Activated gamma-delta T cell (primary cell): ENCODE measurements around the gene JUND.
"Not testable (repeated sequence)": the region's sequence is repeated elsewhere in the genome, so short reads cannot be mapped to it uniquely, and the experiment has no call there.

ENCODE experiments used
- DNase-seq: peaks from one replicate; lab custom pipeline; 2025; lab: John Stamatoyannopoulos, UW
- total RNA-seq, 2 donors: gene quantifications; one replicate each; lab custom pipeline; 2026; lab: John Stamatoyannopoulos, UW

JUND gene
- total RNA-seq, result 106 to 146 reads per million in 2 donors

- DNase-seq, result peak; percentile 99
Observed at GRCh38 chr19:18281082-18282020, at the start of gene JUND. JUND (minus strand) TSS chr19:18281622; CDS start chr19:18281484, 138 bp downstream.

GRCh38 chr19:18330868-18331267, 49.4 kb upstream of the JUND start:
- DNase-seq, result no peak

DNA sequence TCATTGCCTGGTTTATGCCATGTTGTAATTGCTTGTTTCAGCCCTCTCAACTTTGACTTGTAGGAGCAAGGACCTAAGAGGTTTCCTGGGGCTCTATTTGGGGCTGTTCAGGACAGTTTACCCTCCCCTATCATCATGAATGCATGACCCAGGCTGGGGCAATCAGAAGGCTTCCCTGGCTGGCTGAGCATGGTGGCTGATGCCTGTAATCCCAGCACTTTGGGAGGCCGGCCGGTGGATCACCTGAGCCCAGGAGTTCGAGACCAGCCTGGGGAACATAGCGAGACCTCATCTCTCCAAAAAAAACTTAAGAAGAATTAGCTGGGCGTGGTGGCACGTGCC, 47.6 kb upstream of the JUND start:
- no peak for DNase-seq

DNA sequence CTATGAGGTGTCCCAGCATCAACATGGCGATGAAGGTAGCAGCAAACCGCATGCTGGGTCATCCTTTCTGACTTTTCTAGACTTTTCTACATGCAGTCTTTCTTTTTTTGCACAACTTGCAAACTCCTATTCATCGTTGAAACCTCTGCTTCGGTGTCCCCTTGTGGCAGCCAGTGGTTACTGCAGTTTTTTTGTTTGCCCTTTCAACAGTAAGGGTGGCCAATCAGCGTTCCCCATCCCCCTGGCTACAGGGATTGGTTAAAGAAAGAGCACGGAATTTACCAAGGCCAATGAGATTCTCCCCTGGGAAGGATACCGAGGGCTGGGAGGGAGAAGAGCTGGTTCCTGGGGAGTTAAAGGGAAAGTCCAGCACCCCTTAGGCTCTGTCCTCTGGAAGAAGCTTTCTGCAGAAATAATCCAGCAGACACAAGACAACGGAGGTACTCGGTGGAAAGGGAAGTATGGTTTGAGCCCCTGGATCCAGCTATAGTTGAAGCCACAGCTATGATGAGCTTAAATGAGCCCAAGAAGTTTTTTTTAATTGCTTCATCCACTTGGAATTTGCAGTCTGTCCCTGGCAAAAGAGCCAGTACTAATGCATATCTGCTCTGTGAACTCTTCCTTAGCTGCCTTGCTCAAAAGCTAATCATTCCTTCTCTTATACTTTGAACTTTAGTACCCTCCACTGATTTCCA, 47.1 kb upstream of the JUND start:
- no peak for DNase-seq

DNA sequence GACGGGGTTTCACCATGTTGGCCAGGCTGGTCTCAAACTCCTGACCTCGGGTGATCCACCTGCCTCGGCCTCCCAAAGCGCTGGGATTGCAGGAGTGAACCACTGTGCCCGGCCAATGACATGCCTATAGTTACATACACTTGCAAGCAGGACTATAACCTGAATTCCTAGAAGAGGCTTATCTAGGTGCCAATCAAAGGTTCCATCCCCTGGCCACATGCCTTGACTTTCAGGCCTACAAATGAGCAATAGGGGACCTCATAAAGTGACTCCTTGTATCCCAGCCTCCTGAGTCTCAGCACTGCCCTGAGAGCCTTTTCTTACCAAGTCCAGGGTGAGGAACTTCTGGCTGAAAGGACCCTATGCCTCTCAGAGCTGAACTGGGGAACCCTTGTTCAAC, 45.4 kb upstream of the JUND start:
- DNase-seq, result no peak

DNA sequence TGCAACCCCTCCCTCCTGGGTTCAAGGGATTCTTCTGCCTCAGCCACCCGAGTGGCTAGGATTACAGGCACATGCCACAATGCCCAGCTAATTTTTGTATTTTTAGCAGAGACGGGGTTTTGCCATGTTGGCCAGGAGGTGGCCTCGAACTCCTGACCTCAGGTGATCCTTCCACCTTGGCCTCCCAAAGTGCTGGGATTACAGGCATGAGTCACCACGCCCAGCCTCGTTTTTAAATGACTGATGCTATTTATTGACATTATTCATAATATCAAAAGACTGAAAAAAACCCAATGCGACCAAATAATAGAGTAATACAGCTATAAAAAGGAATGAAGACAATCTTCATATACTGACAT, 42.9 kb upstream of the JUND start:
- not testable (repeated sequence) for DNase-seq

DNA sequence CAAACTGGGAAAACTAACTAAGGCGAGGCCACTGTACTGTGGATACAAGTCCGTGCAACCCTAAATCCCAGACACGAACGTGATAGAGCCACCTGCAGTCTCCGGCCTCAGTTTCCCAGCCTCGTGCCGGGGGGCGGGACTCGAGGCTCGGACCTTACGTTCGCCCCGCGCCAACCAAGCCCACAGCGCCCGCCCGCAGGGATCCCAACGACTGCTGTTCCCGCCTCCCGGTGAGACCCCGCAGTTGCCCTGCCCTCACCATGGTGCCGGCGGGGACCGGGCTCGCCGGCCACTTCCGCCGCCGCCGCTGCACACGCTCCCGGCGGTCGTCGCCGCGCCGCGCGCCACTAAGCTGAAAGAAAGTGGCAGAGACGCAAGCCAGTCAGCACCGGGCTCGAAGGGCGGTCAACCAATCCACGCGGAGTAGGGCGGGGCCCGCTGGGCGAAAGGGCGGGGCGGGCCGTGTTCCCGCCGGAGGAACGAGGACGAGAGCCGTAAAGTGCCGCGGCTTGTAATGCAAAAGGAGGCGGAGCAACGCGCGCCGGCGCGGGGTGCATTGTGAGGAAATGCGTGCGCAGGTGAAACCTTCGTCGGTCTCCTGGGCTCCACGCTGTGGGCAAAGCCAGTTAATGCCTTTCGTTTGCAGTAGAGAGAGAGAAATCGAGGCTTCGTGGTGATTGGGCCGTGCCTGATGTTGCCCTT, 41.5 kb upstream of the JUND start, which contains the start of gene LSM4:
Gene LSM4, minus strand, starts transcription at position 318 of the 702 bp plus-strand sequence. Its CDS starts 56 bp downstream, at position 262.
- peak; percentile 98 for DNase-seq

- no peak for DNase-seq
Observed at GRCh38 chr19:18322318-18322758, 40.9 kb upstream of the JUND start.

DNA sequence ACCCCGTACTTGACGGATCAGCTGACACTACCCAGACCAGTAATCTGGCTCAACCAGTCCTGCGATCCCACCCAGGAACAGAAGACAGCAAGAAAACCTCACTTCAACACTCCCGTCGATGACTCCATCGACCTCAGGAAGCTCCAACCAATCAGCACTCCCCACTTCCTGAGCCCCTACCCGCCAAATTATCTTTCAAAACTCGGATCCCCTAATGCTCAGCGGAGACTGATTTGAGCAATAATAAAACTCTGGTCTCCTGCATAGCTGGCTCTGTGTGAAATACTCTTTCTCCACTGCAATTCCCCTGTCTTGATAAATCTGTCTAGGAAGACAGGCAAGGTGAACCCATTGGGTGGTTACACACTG, 40.3 kb upstream of the JUND start:
- DNase-seq, result no peak

GRCh38 chr19:18320865-18321733, 39.7 kb upstream of the JUND start:
- DNase-seq, result no peak

GRCh38 chr19:18319591-18320135, 38.2 kb upstream of the JUND start:
- DNase-seq, result no peak

GRCh38 chr19:18317961-18318800, 36.8 kb upstream of the JUND start:
- DNase-seq, result peak; percentile 37

GRCh38 chr19:18313398-18313797, 32.0 kb upstream of the JUND start:
- no peak for DNase-seq

DNA sequence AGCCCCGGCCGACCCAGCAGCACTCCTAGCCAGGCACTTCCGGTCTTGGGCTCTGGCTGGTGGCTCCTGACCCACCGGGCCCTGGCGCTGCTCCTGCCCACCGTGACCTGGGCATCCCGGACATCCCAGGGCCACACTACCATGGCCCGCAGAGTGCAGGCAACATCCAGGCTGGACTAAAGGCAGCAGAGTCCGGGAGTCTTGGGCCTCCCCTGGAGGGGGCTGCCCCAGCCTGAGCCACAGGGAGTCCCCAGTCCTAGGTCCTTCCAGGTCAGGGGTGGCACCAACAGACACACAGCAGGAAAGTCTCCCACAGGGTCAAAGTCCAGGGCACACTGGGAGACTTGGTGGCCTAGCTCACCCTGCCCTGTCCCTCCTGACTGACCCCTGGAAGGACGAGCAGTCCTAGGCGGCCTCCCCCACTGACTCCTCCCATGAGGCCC, 30.7 kb upstream of the JUND start:
- DNase-seq, result no peak

GRCh38 chr19:18311502-18312091, 30.2 kb upstream of the JUND start:
- DNase-seq, result no peak

DNA sequence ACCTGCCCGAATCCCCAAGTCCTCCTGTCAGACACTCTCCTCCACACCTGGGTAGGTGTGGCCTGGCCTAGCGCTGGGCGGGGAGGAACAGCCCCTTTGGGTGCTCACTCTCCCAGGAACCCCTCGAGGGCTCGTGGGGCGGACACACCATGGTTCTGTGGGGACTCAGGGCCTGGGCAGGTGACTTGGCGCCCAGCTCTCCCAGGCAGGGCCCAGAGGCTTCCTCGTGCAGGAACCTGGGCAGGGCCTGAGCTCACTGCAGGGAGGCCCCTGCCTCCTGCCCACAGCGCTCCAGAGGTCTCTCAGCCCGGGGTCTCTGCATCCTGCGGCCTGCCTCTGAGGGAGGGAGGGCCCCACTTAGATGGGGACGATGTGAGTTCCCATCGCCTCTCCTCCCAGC, 29.5 kb upstream of the JUND start:
- DNase-seq, result no peak

GRCh38 chr19:18310118-18310909, 28.9 kb upstream of the JUND start:
- no peak for DNase-seq

- no peak for DNase-seq
Observed at GRCh38 chr19:18309525-18310064, 28.2 kb upstream of the JUND start.

DNA sequence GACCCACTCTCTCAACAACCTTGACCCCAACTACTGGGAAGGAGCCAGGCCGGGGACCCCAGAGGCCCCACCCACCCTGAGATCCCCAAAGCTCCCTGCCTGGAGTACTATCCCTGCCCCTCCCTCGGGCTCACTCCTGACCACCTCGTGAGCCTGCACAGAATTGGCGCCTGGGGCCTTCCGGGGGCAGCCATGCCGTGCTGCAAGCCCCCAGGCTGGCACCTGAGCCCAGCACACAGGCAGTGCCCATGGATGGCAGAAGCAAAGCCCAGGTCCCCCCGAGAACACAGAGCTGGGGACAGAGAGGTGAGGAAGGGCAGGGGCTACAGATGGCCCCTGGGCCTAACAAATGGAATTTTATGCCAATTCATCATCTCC, 27.5 kb upstream of the JUND start:
- DNase-seq, result no peak
